GM18507 (cell line): ENCODE measurements around the gene SF3B5.
"Not testable (repeated sequence)": the region's sequence is repeated elsewhere in the genome, so short reads cannot be mapped to it uniquely, and the experiment has no call there.

ENCODE experiments used
- DNase-seq: peaks from one replicate; pipeline ENCODE4 v3.0.0; 2011; ENCODE audit warnings: low read depth; ENCODE audit not compliant: insufficient read length; ENCODE audit errors: extremely low spot score
- FAIRE-seq: peaks from 2 replicates; lab custom pipeline; 2011; peaks lifted over from hg19 to GRCh38; lab: Jason Lieb, UNC

SF3B5 gene

GRCh38 chr6:144066255-144066654 is 29.1 kb downstream of the SF3B5 start:
- no peak for FAIRE-seq
- no peak for DNase-seq

GRCh38 chr6:144065213-144065660 is 30.1 kb downstream of the SF3B5 start:
- DNase-seq (no peak), FAIRE-seq (peak; percentile 79)

- FAIRE-seq, result no peak
- DNase-seq, result no peak
These were observed 30.8 kb downstream of the SF3B5 start for GRCh38 chr6:144064402-144065212.

- peak; percentile 80 for FAIRE-seq
These were observed 31.5 kb downstream of the SF3B5 start for GRCh38 chr6:144063744-144064401.

GRCh38 chr6:144063246-144063743 is 32.1 kb downstream of the SF3B5 start:
- FAIRE-seq, result peak; percentile 24
- no peak for DNase-seq

More at GRCh38 chr6:144063744-144064401, 31.5 kb downstream of the SF3B5 start:
- DNase-seq, result peak; percentile 82

- DNase-seq (no peak), FAIRE-seq (peak; percentile 33)
These were observed 32.6 kb downstream of the SF3B5 start for GRCh38 chr6:144062786-144063185.

GRCh38 chr6:144059139-144059538 is 36.2 kb downstream of the SF3B5 start:
- DNase-seq (no peak), FAIRE-seq (no peak)

- no peak for DNase-seq
- FAIRE-seq, result peak; percentile 89
These were observed 40.0 kb downstream of the SF3B5 start for GRCh38 chr6:144055121-144055931.

- no peak for FAIRE-seq
- no peak for DNase-seq
These were observed 41.8 kb downstream of the SF3B5 start for GRCh38 chr6:144053601-144054000.

GRCh38 chr6:144052488-144052887 is 42.9 kb downstream of the SF3B5 start:
- DNase-seq (no peak), FAIRE-seq (no peak)

GRCh38 chr6:144049386-144049785 is 46.0 kb downstream of the SF3B5 start:
- DNase-seq (no peak), FAIRE-seq (no peak)

- DNase-seq (no peak), FAIRE-seq (no peak)
These were observed 47.7 kb downstream of the SF3B5 start for GRCh38 chr6:144047688-144048087.

GRCh38 chr6:144046672-144047071 is 48.7 kb downstream of the SF3B5 start:
- DNase-seq, FAIRE-seq: not testable (repeated sequence)

GRCh38 chr6:144044989-144045388 is 50.4 kb downstream of the SF3B5 start:
- FAIRE-seq, DNase-seq: not testable (repeated sequence)
